GM19025 (cell line): Measurements from ENCODE around the gene ZC3H18.

ENCODE experiments used
- ATAC-seq: cut with Tn5 transposase; IDR thresholded peaks from one replicate; pipeline ENCODE4 v1.9.1; 2021; ENCODE audit warnings: mild to moderate bottlenecking, low read depth, moderate library complexity; ENCODE audit not compliant: unreplicated experiment

Gene ZC3H18

GRCh38 chr16:88532434-88533241, 37.6 kb upstream of the ZC3H18 start:
- ATAC-seq = no peak

- ATAC-seq = no peak
Observed at GRCh38 chr16:88533381-88533917, 36.8 kb upstream of the ZC3H18 start.

- ATAC-seq = peak; percentile 67
Observed at GRCh38 chr16:88533932-88534637, 36.1 kb upstream of the ZC3H18 start.

- peak; percentile 15 for ATAC-seq
Observed at GRCh38 chr16:88534638-88535190, 35.5 kb upstream of the ZC3H18 start.

GRCh38 chr16:88535191-88535856, 34.9 kb upstream of the ZC3H18 start:
- ATAC-seq = no peak

GRCh38 chr16:88535857-88536222, 34.4 kb upstream of the ZC3H18 start:
- ATAC-seq = no peak

- no peak for ATAC-seq
Observed at GRCh38 chr16:88536510-88536909, 33.7 kb upstream of the ZC3H18 start.

- no peak for ATAC-seq
Observed at GRCh38 chr16:88536971-88537751, 33.0 kb upstream of the ZC3H18 start.

GRCh38 chr16:88537859-88538258, 32.3 kb upstream of the ZC3H18 start:
- no peak for ATAC-seq

- no peak for ATAC-seq
Observed at GRCh38 chr16:88538366-88539060, 31.7 kb upstream of the ZC3H18 start.

- no peak for ATAC-seq
Observed at GRCh38 chr16:88539261-88539651, 30.9 kb upstream of the ZC3H18 start.

- ATAC-seq = no peak
Observed at GRCh38 chr16:88539652-88540345, 30.4 kb upstream of the ZC3H18 start.

GRCh38 chr16:88540346-88540977, 29.7 kb upstream of the ZC3H18 start:
- ATAC-seq = no peak

- no peak for ATAC-seq
Observed at GRCh38 chr16:88541831-88542616, 28.2 kb upstream of the ZC3H18 start.

- ATAC-seq = no peak
Observed at GRCh38 chr16:88543230-88543813, 26.9 kb upstream of the ZC3H18 start.

- ATAC-seq = no peak
Observed at GRCh38 chr16:88545781-88546180, 24.4 kb upstream of the ZC3H18 start.

GRCh38 chr16:88548131-88548874, 21.9 kb upstream of the ZC3H18 start:
- no peak for ATAC-seq
